WTC11 (cell line): ENCODE data around the gene CCDC107. TPM values are rescaled to one million over a fixed set of nuclear protein-coding genes. Genes with fewer than 3 reads are reported as not detected.
A peak's percentile ranks its signal among the peaks of the same experiment; 100 is the strongest.

Experiments used
- ATAC-seq: fragments of 200-7000 bp; cut with Tn5 transposase; 2 replicates; pipeline ENCODE4 v1.10.0; 2021; ENCODE audit warnings: mild to moderate bottlenecking, moderate library complexity
- CTCF ChIA-PET: fragments of 300-600 bp; sonication (Branson Sonifier 250); formaldehyde crosslinking; loops from one replicate; lab custom pipeline; 2021; ENCODE audit warnings: antibody characterized with exemption; lab: Charles Lee
- POLR2A ChIA-PET: fragments of 350-600 bp; sonication (Branson Sonifier 250); formaldehyde crosslinking; loops from one replicate; lab custom pipeline; 2021; ENCODE audit warnings: antibody characterized with exemption; lab: Charles Lee
- DNase-seq: peaks from one replicate; pipeline ENCODE4 v3.0.0; 2021; ENCODE audit warnings: low spot score
- H3K27ac Mint-ChIP-seq: 2 replicates; pipeline ENCODE4 v1.8.0; 2021; ENCODE audit warnings: mixed read lengths
- H3K27me3 Mint-ChIP-seq: 2 replicates; pipeline ENCODE4 v1.8.0; 2021; ENCODE audit warnings: low read depth, mild to moderate bottlenecking, moderate library complexity, mixed read lengths
- H3K36me3 Mint-ChIP-seq: 2 replicates; pipeline ENCODE4 v1.8.0; 2021; ENCODE audit warnings: mixed read lengths
- H3K4me1 Mint-ChIP-seq: 2 replicates; pipeline ENCODE4 v1.8.0; 2022; ENCODE audit warnings: mixed read lengths
- H3K4me3 Mint-ChIP-seq: 2 replicates; pipeline ENCODE4 v1.8.0; 2021; ENCODE audit warnings: mild to moderate bottlenecking, moderate library complexity, mixed read lengths
- H3K9me3 Mint-ChIP-seq: 2 replicates; pipeline ENCODE4 v1.8.0; 2021; ENCODE audit warnings: mixed read lengths
- AFF4 ChIP-seq: sonication (generic); formaldehyde crosslinking; IDR thresholded peaks from 2 replicates; pipeline ENCODE4 v1.8.1; 2023; ENCODE audit warnings: mild to moderate bottlenecking, missing genetic modification reagents, borderline replicate concordance
- AR ChIP-seq: fragments of 250-450 bp; sonication (Bioruptor Pico); IDR thresholded peaks from 2 replicates; pipeline ENCODE4 v1.9.0; 2021; ENCODE audit warnings: mild to moderate bottlenecking
- ATF2 ChIP-seq: sonication (generic); formaldehyde crosslinking; IDR thresholded peaks from 2 replicates; pipeline ENCODE4 v1.8.1; 2022; ENCODE audit warnings: low read depth, missing genetic modification reagents, borderline replicate concordance
- CBFB ChIP-seq: sonication (generic); formaldehyde crosslinking; IDR thresholded peaks from 2 replicates; pipeline ENCODE4 v1.8.1; 2022; ENCODE audit warnings: mild to moderate bottlenecking, low read depth, missing genetic modification reagents
- CDX4 ChIP-seq: fragments of 250-450 bp; sonication (Bioruptor Pico); IDR thresholded peaks from 2 replicates; pipeline ENCODE4 v1.9.0; 2021; ENCODE audit warnings: moderate library complexity, mild to moderate bottlenecking, inconsistent platforms, borderline replicate concordance
- E2F1 ChIP-seq: sonication (generic); formaldehyde crosslinking; IDR thresholded peaks from 2 replicates; pipeline ENCODE4 v1.8.0; 2022; ENCODE audit warnings: mild to moderate bottlenecking, missing genetic modification reagents
- EMX1 ChIP-seq: fragments of 250-450 bp; sonication (Bioruptor Pico); IDR thresholded peaks from 2 replicates; pipeline ENCODE4 v1.8.0; 2021; ENCODE audit warnings: mild to moderate bottlenecking
- FOXK1 ChIP-seq: sonication (generic); formaldehyde crosslinking; IDR thresholded peaks from 2 replicates; pipeline ENCODE4 v1.8.0; 2022; ENCODE audit warnings: mild to moderate bottlenecking, moderate library complexity, missing genetic modification reagents
- FOXP4 ChIP-seq: sonication (generic); formaldehyde crosslinking; IDR thresholded peaks from 2 replicates; pipeline ENCODE4 v1.8.0; 2022; ENCODE audit warnings: mild to moderate bottlenecking, missing genetic modification reagents
- IRF2 ChIP-seq: sonication (generic); formaldehyde crosslinking; IDR thresholded peaks from 2 replicates; pipeline ENCODE4 v1.8.0; 2022; ENCODE audit warnings: low read depth, missing genetic modification reagents, borderline replicate concordance
- JAZF1 ChIP-seq: fragments of 250-450 bp; sonication (Bioruptor Pico); IDR thresholded peaks from 2 replicates; pipeline ENCODE4 v1.9.0; 2021; ENCODE audit warnings: moderate library complexity, mild to moderate bottlenecking, inconsistent platforms
- MXD4 ChIP-seq: fragments of 250-450 bp; sonication (Bioruptor Pico); IDR thresholded peaks from 2 replicates; pipeline ENCODE4 v1.8.0; 2021; ENCODE audit warnings: mild to moderate bottlenecking, moderate library complexity, borderline replicate concordance
- SP1 ChIP-seq: sonication (generic); formaldehyde crosslinking; conservative IDR thresholded peaks from 2 replicates; pipeline ENCODE4 v1.8.1; 2022; ENCODE audit warnings: missing genetic modification reagents
- TEAD1 ChIP-seq: sonication (generic); formaldehyde crosslinking; IDR thresholded peaks from 2 replicates; pipeline ENCODE4 v1.8.0; 2022; ENCODE audit warnings: mild to moderate bottlenecking, missing genetic modification reagents
- USF2 ChIP-seq: sonication (generic); formaldehyde crosslinking; IDR thresholded peaks from 2 replicates; pipeline ENCODE4 v1.8.1; 2023; ENCODE audit warnings: mild to moderate bottlenecking, missing genetic modification reagents, moderate library complexity
- ZNF281 ChIP-seq: sonication (generic); formaldehyde crosslinking; IDR thresholded peaks from 2 replicates; pipeline ENCODE4 v1.8.0; 2023; ENCODE audit warnings: mild to moderate bottlenecking, missing genetic modification reagents
- ZNF317 ChIP-seq: sonication (generic); formaldehyde crosslinking; IDR thresholded peaks from 2 replicates; pipeline ENCODE4 v1.8.1; 2023; ENCODE audit warnings: low read depth, mild to moderate bottlenecking, moderate library complexity, missing genetic modification reagents, borderline replicate concordance
- total RNA-seq: library from RNA; stranded (reverse); gene quantifications from 3 replicates; pipeline ENCODE4 v1.2.3, GENCODE V29; 2021

The CCDC107 gene
- total RNA-seq, 1 experiment from 2014 or later: 10.8 TPM

GRCh38 chr9:35687972-35688557 lies 30.0 kb downstream of the CCDC107 start:
- Mint-ChIP-seq H3K27me3 (no peaks in the 10 kb centered on the region), H3K27ac (no peak overlapping the region), H3K4me1 (peaks cover 23% of the 10 kb centered on the region), H3K4me3 (peak overlapping the region; percentile 91), H3K36me3 (peaks cover 30% of the 10 kb centered on the region), H3K9me3 (no peaks in the 10 kb centered on the region)
- ChIA-PET POLR2A (interaction anchor here (1.1 to 5.2 kb wide), 3 partner anchors 23 to 42 kb away, joined by 4 to 38 read pairs (median 4); partner anchors contain the start of genes ARHGEF39, CCDC107 and RMRP), CTCF (interaction anchor here (0.7 to 6.8 kb wide), 7 partner anchors 8 to 84 kb away, joined by 3 to 49 read pairs (median 18); partner anchors contain the start of genes ARHGEF39 and CCDC107)
- DNase-seq (no peak), ATAC-seq (no peak)
- TF ChIP-seq AR (CRISPR knock-in tag) (no peak), TEAD1 (CRISPR knock-in tag) (no peak), IRF2 (CRISPR knock-in tag) (no peak), ZNF281 (CRISPR knock-in tag) (no peak), ZNF317 (CRISPR knock-in tag) (no peak), USF2 (no peak), AFF4 (no peak), FOXK1 (no peak), ATF2 (no peak), MXD4 (CRISPR knock-in tag) (no peak), SP1 (CRISPR knock-in tag) (no peak), CDX4 (CRISPR knock-in tag) (no peak), EMX1 (CRISPR knock-in tag) (no peak), JAZF1 (CRISPR knock-in tag) (no peak), E2F1 (CRISPR knock-in tag) (no peak), CBFB (CRISPR knock-in tag) (no peak), FOXP4 (CRISPR knock-in tag) (no peak)
